Astrocyte (in vitro differentiated cells and primary cell): ENCODE results near the gene IGF1R.

Source experiments
- EZH2 ChIP-seq: IDR thresholded peaks from 2 replicates; pipeline ENCODE4 v1.6.1; 2012; ENCODE audit warnings: mild to moderate bottlenecking, low read length, inconsistent platforms; ENCODE audit not compliant: insufficient read depth
- TF ChIP-seq, protein P1 (sequence below): IDR thresholded peaks from 2 replicates; pipeline ENCODE4 v1.5.1; 2011; ENCODE audit warnings: low read depth, mild to moderate bottlenecking, inconsistent platforms, low read length, moderate library complexity; ENCODE audit not compliant: insufficient read depth

GRCh38 chr15:98914626-98915025, 266.3 kb downstream of the IGF1R start:
- TF ChIP-seq, protein P1, sequence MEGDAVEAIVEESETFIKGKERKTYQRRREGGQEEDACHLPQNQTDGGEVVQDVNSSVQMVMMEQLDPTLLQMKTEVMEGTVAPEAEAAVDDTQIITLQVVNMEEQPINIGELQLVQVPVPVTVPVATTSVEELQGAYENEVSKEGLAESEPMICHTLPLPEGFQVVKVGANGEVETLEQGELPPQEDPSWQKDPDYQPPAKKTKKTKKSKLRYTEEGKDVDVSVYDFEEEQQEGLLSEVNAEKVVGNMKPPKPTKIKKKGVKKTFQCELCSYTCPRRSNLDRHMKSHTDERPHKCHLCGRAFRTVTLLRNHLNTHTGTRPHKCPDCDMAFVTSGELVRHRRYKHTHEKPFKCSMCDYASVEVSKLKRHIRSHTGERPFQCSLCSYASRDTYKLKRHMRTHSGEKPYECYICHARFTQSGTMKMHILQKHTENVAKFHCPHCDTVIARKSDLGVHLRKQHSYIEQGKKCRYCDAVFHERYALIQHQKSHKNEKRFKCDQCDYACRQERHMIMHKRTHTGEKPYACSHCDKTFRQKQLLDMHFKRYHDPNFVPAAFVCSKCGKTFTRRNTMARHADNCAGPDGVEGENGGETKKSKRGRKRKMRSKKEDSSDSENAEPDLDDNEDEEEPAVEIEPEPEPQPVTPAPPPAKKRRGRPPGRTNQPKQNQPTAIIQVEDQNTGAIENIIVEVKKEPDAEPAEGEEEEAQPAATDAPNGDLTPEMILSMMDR = no peak
- no peak for TF ChIP-seq EZH2
